Occipital lobe (tissue), 2 donors: ENCODE results near the gene EFHD2. TPM values are rescaled to one million over a fixed set of nuclear protein-coding genes. Genes with fewer than 3 reads are reported as not detected.
"Not testable (repeated sequence)": the region's sequence is repeated elsewhere in the genome, so short reads cannot be mapped to it uniquely, and the experiment has no call there.

Experiments
- DNase-seq: peaks from one replicate; lab custom pipeline; 2025; lab: John Stamatoyannopoulos, UW
- total RNA-seq: library from RNA; depleted of rRNA; stranded (reverse); fragments of >200 nt; gene quantifications from one replicate; pipeline ENCODE4 v1.2.3, GENCODE V29; 2014

The EFHD2 gene
- total RNA-seq, 1 donor from 2014 or later, result 8.3 TPM

DNA sequence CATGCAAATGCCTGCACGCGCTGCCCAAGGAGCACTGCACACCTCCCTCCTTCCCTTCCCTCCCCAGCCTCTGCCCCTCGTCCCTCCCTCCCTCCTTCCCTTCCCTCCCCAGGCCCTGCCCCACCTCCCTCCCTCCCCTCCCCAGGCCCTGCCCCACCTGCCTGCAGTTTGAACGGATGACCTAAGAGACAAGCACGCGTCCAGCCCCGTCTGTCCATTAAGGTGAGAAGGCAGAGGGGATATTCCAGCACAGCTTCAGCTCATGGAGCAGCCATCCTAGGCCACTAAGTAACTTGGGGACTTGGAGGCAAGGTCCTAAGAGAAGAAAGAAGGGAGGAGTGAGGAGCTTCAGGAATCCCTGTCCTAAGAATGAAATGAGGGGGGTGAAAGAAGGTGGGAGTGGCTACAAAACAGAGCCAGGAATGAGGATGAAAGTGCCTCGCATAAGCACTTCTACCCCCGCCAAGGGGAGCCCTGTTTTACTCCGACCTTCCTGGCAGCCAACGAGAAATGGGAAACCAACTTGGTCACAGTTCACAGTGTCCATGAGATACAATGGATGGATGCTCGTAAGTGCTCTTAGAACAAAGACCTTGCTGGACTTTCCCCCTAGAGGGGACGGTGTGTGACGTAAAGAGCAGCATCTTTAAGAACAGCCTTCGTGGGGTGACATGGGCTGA, 21.3 kb upstream of the EFHD2 start:
- no peak for DNase-seq

DNA sequence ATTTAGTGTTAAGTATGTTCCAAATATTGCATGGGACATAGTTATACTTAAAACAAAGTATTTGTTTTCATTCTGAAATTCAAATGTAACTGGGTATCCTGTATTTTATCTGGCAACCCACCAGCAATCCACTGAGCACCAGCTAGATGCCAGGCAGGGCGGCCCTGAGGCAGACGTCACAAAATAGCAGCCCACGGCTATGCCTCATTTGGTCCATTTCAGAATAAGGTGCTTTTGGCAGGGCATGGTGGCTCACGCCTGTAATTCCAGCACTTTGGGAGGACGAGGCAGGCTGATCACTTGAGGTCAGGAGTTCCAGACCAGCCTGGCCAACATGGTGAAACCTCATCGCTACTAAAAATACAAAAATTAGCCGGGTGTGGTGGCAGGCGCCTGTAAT, 19.9 kb upstream of the EFHD2 start:
- DNase-seq, result not testable (repeated sequence)

DNA sequence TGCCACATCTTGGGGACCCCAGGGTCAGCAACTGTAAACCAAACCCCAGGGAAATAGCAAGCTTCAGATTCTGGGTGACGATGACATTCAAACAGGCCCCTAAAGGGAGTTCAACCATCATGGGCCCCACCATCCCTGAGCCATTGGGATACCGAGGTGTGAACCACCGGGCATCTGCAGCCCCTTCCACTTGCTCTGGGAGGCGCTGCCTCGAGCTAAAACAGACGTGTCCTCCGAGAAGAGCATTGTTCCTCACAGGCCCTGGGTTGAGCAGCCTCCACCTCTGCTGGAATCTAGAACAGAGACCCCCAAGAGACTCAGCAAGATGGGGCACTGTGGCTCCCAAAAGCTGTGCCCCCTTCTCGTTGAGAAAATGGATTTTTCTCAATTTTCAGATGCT, 19.0 kb upstream of the EFHD2 start:
- DNase-seq, result no peak

DNA sequence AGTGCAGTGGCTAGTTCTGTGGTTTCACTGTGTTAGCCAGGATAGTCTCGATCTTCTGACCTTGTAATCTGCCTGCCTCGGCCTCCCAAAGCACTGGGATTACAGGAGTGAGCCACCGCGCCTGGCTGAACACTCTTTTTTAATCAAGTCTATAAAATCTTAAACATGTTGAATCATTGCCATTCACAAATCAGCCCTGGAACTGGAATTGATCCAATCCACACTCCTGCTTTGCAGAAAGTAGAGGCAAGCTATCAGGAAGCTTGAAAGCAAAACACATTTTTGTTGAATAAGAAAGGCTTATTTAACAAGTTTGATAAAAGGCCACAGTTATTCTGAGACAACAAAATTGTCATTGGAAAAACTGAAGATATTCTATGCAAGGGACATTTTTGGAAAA, 18.3 kb upstream of the EFHD2 start:
- DNase-seq, result no peak

DNA sequence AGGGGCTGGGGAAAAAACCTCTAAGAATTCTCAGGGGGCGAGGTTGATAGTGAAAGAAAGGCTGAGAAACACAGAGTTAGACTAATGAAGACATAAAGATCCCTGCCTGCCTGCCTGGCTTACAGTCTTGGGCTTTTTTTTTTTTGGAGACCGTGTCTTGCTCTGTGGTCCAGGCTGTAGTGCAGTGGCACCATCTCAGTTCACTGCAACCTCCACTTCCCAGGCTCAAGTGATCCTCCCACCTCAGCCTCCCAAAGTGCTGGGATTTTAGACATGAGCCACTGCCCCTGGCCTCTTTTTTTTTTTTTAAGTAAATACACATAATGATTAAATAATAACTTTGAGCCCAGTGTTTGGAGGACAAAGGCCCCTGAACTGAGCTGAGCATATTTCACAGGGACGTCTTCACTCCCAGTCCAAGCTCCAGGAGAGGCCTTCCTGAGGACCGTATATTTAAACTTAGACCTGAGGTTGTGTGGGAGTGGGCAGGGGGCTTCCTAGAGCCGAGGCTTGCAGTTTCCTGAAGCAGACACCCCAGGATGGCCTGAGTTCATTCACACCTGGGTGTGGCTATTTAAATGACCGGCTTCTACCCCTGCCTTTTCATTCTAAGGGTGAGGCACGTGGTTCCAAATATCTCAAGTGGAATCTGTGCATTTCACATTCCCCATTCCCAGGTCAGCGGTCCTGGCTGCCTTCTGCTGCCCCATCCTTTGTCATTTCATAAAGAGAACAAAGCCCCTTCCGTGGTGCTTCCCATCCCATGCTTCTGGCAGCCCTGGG, 16.0 kb upstream of the EFHD2 start:
- DNase-seq, result no peak

DNA sequence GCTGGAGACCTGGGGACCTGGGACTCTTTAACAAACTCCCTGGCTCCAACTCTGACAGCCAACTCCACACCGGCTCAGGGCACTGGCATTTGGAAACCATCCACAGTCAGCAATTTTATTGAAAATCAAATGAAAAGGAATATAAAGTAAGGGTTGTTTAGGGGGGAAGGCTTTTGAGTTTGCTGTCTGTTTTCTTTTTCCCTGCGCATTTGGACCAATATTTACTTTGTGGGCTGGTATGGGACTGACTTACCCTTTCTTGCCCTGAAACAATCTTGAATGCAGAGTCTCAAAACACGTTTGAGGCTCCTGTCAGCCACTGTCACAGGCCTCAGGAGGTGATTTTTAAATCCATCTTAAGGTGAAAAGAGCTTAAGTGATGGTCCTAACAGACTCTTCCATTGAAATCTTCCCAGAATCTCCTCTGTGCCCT, 15.4 kb upstream of the EFHD2 start:
- no peak for DNase-seq

DNA sequence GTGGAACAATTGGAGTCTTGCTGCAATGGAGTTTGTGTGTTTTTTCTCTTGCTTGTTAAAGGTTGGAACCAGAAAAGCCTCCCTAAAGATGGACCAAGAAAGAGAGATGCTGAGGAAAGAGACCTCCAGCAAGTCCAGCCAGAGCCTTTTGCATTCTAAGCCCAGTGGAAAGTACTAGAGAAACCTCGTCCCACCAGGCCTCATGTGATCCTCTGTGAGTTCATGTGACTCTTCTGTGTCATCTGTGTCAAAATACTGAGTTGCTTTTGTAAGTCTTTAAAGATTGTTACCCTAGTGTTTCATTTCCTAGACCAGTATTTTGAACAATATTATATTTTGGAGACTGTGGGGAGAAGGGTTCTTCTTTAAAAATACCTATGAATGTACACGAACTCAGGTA, 12.5 kb upstream of the EFHD2 start:
- no peak for DNase-seq

DNA sequence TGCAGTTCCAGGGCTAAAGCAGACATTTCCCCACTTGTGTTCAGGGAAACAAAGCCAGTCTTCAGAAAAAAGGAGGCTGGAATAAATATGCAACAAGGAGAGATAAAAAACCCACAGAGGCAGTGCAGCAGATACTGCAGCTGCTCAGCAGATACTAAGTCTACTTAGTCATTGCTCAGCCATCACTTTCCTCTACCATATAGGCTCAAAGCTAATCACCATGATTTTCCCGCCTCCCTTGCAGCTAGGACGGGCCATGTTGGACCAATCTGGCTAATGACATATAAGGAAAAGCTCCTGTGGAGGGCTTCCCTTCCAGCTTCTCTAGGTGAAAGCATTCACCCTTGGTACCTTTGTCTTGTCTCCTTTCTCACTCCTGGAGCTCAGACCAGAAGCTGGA, 10.0 kb upstream of the EFHD2 start:
- DNase-seq, result no peak

DNA sequence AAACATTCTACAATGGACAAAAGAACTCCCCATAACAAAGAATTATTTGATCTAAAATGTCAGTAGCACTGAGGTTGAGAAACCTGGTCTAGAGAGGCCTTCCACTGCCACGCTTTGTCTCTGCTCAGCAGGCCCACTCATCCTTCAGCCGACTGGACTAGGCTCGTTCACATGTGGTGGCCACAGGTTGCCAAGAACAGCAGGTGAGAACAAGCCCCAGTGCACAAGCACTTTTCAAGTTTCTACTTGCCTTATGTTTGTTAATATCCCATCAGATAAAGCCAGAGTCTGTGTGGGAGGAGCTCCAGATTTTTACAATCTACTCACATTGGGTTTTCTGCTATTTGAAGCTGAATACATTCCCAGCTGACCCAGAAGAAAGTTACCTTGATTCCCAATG, 9.1 kb upstream of the EFHD2 start:
- no peak for DNase-seq

DNA sequence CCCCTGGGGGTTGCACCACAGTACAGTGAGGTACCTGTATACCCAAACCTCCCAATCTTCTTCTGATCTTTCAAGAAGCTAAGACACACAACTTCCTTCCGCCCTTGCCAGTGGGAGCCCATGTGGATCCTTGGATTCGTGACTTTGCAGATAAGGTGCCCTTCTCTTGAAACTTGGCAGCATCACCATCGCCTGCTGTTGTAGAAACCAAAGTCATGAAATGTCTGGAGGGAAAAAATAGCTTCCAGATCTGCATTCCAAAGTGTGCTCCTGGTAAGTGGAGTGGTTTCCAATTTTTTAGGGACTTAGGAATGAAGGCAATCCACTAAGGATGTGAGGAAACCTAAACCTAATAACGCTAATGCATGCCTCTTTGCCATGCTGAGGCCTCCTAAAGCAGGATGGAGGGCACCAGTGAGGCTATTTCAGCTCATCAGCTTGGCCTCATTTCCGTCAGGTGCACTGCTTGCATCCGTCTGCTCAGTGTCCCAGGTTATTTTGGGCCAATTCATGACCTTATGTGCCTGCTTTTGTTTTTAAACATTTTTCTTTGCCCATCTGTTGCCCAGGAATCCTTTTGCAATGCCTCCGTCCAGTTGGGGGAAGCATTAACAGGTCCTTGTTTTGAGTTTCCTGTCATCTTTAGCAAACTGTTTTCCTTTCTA, 8.2 kb upstream of the EFHD2 start:
- no peak for DNase-seq

DNA sequence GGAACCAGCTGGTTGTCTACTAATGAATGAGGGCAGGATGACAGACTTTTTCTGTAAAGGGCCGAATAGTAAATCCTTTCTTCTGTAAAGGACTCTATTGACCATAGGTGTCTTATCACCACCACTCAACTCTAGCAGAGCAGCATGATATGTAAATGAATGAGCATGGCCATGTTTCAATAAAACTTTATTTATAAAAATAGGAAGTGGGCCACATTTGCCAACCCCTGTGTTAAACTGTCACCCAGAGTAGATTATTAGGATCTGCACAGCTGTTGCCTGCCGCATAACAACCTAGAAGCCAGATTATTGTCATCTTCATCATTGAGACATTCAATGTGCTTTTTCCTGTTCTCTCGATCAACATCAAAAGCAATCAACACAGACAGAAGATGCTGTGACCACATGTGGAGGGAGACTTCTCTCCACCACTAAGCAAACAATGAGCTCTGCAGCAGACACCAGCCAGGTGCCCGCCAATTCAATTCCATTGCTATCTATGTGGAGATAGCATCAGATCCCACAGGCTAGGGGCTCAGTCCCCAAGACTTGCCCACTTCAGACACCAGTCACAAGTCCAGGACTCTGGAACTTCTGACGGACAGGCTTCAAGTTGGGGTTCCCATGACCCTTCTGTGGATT, 6.8 kb upstream of the EFHD2 start:
- no peak for DNase-seq

DNA sequence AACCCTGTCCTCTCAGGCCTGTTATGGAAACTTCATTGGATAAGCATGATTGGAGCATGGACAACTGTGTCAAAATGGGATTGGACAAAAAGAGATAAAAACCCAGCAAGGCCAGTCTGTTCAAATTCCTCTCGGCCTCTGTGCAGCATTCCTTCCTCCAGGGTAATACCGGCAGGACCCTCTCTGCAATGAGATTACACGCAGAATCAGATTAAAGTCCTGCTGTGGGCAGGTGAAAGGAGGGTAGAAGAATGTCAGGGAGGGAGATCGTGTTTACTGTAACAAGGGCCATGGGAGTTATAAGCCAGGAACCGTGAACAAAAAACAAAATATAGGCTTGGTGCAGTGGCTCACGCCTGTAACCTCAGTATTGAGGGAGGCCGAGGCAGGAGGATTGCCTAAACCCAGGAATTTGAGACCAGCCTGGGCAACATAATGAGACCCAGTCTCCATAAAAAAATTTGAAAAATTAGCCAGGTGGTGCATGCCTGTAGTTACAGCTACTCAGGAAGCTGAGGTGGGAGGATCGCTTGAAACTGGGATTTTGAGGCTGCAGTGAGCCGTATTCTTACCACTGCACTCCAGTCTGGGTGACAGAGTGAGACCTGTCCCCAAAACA, 5.6 kb upstream of the EFHD2 start:
- no peak for DNase-seq

DNA sequence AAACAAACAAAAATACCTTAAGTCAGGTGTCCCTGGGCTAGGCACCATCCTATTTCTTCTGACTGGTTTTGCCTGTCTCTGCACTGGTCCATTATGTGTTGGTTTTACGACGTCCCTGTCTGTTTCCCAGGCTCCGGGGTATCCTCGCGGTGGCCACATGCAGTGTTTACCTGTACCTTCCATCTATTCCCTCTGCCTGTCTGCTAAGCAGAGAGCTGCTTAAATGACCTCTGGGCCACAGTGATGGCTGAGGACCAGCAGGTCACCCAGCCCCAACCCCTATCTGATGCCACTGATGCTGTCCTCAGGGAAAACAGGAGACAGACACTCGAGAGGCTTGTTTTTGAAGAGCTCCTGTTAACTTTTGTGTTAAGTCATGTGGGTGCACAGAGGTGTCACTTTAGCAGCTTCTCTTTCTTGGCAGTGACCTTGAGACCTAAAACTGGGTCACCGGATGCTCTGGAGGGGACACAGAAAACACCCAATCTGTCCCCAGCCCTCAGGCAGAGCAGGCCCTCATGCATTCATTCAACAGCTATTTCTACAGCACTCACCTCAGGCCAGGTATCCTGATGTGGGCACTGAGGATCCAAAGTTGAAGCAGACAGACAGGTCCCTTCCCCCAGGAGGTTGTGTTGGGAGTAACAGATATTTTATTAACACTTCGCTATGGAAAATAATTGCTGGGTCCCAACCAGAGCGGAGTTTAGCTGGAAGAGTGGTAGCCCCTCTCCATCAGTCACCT, 4.4 kb upstream of the EFHD2 start:
- no peak for DNase-seq

DNA sequence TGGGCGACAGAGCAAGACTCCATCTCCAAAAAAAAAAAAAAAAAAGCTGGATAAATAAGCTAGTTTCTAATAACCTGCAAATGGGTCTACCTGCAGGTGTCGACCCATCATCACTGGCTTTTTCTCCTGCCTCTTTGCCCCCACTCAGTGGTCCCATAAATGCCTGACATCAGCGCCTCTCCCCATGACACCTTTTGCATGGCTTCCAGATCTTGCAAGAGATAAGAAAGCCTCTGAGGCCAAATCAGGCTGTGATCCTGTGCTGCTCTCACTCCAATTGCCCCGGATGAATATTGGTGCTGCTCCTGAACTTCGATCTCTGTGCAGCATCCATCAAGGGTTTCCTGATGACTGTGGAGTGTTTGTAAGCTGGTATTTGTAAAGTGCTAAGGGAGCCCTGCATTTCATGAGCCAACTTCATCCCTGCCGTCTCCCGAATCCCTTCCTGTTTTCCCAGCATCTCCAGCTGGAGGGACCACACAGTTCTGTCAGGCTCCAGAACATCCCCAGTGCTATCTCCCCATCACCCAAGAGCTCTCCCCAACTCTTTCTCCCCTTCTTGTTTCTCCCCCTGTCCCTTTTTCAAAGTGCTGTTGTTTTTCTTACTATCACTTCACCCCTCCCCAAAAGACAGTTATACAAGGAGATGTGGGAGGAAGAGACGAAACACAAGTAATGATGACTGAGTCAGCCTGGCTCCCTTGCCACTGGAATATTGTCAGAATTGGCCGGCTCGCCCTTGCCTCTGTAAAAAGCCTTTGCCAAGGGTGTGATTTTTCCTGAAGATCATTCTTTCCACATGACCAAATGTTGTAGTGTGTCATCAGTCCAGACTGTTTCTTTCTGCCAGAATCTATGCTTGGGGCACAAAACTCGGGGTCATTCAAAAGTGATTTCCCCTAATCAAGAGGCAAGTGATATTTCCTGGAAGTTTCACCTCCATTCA, 2.8 kb upstream of the EFHD2 start:
- DNase-seq, result peak; percentile 54

DNA sequence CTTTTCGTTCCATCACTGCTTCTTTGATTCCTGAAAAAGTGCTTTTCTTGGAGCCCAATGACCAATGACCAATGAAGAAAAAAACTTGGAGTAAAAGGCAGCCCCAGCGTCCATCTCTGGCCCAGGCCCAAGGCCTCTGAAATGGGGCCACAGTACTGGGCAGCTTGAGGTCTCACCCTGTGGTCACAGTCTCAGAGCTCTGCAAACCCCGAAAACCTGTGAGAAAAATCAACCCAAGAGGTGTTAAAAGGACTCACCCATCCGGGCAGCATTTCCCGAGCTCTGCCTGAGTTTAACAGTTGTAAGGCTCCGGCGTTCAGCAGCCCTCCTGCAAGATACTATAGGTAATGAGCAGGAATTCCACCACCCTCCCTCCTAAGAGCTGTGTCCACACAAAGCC, 2.1 kb upstream of the EFHD2 start:
- no peak for DNase-seq

DNA sequence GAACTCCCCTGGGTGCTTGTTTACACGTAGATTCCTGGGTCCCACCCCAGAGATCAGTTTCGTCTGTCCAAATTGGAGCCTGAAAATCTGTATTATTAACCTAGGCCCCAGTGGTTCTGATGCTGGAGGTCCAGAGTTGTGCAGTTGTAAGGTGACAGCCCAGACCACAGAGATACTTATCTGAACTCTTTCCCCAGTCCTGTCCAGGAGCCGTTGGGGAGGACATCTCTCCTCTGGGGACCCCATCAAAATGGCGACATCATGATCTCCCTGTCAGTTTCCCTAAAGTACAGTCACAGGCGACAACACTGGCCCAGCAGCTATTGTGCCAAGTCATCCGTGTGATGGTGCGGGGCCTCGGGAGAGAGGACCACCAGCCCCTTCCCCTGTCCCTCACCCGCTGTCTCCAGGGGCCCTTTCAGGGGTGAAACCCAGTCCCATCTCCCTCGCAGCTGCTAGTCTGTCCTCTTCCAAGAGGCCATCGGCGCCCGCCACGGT, 749 bp upstream of the EFHD2 start:
- no peak for DNase-seq

DNA sequence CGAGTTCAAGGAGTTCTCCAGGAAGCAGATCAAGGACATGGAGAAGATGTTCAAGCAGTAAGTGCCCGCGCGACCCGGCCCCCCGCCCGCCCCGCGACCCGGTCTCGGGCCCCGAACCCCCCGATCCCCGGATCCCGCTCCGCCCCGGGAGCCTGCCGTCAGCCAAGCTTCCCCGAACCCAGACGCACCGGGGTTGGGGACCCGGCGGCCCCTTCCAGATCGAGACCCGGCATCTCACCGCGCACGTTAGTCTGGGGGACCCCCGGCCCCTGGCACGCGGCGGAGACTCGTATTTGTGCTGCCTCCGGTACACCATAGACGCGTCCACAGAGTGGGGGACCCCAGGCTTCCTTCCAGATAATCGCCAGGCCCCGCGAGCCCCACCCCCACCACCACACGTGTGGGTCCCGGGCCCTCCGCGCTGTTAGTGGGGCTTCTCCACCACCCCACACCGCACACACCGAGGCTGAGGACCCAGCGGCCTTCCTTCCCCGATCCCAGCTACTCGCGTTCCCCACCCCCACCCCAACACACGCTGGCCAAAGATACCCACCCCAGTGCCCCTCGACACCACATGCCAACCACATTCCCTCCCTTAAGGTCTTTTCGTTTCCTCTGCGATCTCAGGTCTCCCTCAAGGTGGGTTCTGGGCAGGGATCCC, 665 bp downstream of the EFHD2 start:
- DNase-seq, result no peak

DNA sequence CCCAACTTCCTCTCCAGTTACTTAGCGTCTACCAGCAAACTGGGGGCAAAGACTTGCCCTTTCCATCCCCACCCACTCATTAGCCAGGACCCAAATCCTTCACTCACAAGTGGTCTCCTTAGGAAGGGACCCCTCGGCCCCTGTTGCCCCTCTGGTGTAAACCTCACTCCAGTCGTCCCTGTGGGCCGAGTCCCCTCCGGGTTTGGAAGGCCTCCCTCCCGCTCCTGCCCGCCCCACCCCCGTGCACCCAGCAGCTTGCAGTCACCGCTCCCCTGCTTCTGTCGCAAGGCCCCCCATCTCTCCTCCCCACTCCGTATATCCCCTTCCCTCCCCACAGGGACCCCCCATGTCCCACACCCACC, 1.2 kb downstream of the EFHD2 start:
- no peak for DNase-seq

DNA sequence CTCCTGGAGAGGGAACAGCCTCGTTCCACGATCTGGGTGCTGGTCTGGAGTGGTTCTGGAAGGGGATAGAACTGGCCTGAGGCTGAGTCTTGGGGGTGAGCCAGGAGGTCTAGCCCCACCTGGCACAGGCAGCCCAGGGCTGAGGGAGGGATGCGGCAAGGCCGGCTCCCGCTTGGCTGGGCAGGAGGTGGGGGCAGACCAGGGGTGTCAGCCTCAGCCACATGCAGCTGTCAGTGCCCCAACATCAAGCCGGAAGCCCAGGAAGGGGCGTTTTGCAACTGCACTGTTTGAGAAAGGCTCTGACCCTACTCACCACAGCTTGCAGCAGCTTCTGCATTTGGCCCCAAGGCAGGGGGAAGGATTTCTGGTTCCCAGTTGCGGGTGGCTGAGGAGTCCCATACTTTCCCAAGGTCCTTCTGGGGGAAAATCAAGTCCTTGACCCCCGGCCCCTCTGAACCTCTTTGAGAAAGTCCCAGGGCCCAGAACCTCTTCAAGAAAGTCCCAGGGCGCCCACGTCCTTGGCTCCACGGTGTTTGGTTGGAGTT, 2.0 kb downstream of the EFHD2 start:
- no peak for DNase-seq
